Transverse colon (tissue), 4 donors: ENCODE measurements around the gene GPR89A. TPM values are rescaled to one million over a fixed set of nuclear protein-coding genes. Genes with fewer than 3 reads are reported as not detected.
"Not testable (repeated sequence)": the region's sequence is repeated elsewhere in the genome, so short reads cannot be mapped to it uniquely, and the experiment has no call there.

ENCODE experiments used
- DNase-seq: peaks from one replicate; pipeline ENCODE4 v3.0.0-alpha.2; 2019
- H3K27ac ChIP-seq, 4 donors: fragments of 200-600 bp; sonication (generic); 2 replicates each; pipeline ENCODE4 v1.5.1; 2016 to 2018; ENCODE audit warnings: inconsistent platforms in 4 of 4
- H3K27me3 ChIP-seq: fragments of 200-600 bp; sonication (generic); 2 replicates; pipeline ENCODE4 v1.5.1; 2017; ENCODE audit warnings: inconsistent platforms
- H3K36me3 ChIP-seq, 4 donors: fragments of 200-600 bp; sonication (generic); 2 replicates each; pipeline ENCODE4 v1.5.1; 2017 to 2019; ENCODE audit warnings: inconsistent platforms in 4 of 4
- H3K4me1 ChIP-seq, 4 donors: fragments of 200-600 bp; sonication (generic); 2 replicates each; pipeline ENCODE4 v1.5.1; 2017 to 2020; ENCODE audit warnings: inconsistent platforms in 4 of 4
- H3K4me3 ChIP-seq, 4 donors: fragments of 200-600 bp; sonication (generic); 1 replicate in 1 of 4; 2 replicates in 3 of 4; pipeline versions ENCODE4 v1.5.1 to v1.6.1; 2017 to 2019; ENCODE audit warnings: inconsistent platforms in 4 of 4
- H3K9me3 ChIP-seq, 2 donors: fragments of 200-600 bp; sonication (generic); 2 replicates each; pipeline ENCODE4 v1.5.1; 2017 to 2019; ENCODE audit warnings: inconsistent platforms in 2 of 2
- CTCF ChIP-seq, 5 experiments: fragments of 200-600 bp in 3 of 5; fragments of 450-650 bp in 2 of 5; sonication (generic) in 3 of 5; IDR thresholded peaks; 1 replicate in 2 of 5; 2 replicates in 3 of 5; pipeline ENCODE4 v1.5.1; 2016 to 2017; ENCODE audit warnings: antibody characterized with exemption in 5 of 5, inconsistent platforms in 3 of 5, mild to moderate bottlenecking in 2 of 5, moderate library complexity in 1 of 5
- EP300 ChIP-seq: sonication (generic); formaldehyde crosslinking; IDR thresholded peaks from one replicate; pipeline ENCODE4 v1.6.1; 2017; ENCODE audit warnings: antibody characterized with exemption, low read depth
- POLR2A ChIP-seq: fragments of 450-650 bp; IDR thresholded peaks from one replicate; pipeline ENCODE4 v1.6.1; 2016; ENCODE audit warnings: antibody characterized with exemption, mild to moderate bottlenecking, moderate library complexity
- POLR2AphosphoS5 ChIP-seq, 3 donors: sonication (generic); formaldehyde crosslinking; IDR thresholded peaks; one replicate each; pipeline ENCODE4 v1.6.1; 2016; ENCODE audit warnings: antibody characterized with exemption in 3 of 3
- WGBS, 2 donors: methylation state at CpG; one replicate each; pipeline ENCODE4 v1.1.5; 2018; ENCODE audit warnings: low coverage in 1 of 2; 5-methylcytosine and 5-hydroxymethylcytosine counted together
- in situ Hi-C, 4 donors: fragments of 200-750 bp; cut with MboI; loops; one replicate each; pipeline versions ENCODE4 v1.15.0 to v1.15.1; 2017; ENCODE audit warnings: low sequenced_read_pairs in 3 of 4, low pct_ligation_motif_present in 1 of 4, low pct_unique_long_range_greater_than_20kb in 1 of 4
- intact Hi-C: fragments of 100-400 bp; cut with DNase I; formaldehyde crosslinking; loops from one replicate; pipeline ENCODE4 v1.15.1; 2023; ENCODE audit warnings: low total_unique reads
- total RNA-seq, 4 donors: library from RNA; depleted of rRNA; stranded (reverse); fragments of >200 nt; gene quantifications; one replicate each; pipeline ENCODE4 v1.1.0, GENCODE V29; 2016

GPR89A gene
- total RNA-seq, 4 donors from 2014 or later, result 2.6 to 46.4 (median 36.5) TPM

- H3K4me1 ChIP-seq, result peaks cover 4 to 10% (median 8%) of the 10 kb centered on the region in 4 donors
- no peak for DNase-seq
- intact Hi-C loops (no loop called here), in situ Hi-C loops (no loop called here)
- no peaks in the 10 kb centered on the region for H3K9me3 ChIP-seq
- WGBS, 2 donors, result 82% methylated on average over 10 of the region's 10 CpGs; no CpG with 5 or more reads in 1 of the 2 donors
- TF ChIP-seq EP300, result no peak
- no peak for TF ChIP-seq POLR2A
- no peak for TF ChIP-seq CTCF (IDR thresholded peaks at IDR 0.05)
- no peak for TF ChIP-seq POLR2AphosphoS5 (IDR thresholded peaks at IDR 0.05)
- peaks cover 10% of the 10 kb centered on the region for H3K27me3 ChIP-seq
- H3K27ac ChIP-seq, result no peak overlapping the region
- H3K36me3 ChIP-seq, result no peaks in the 10 kb centered on the region
- no peak overlapping the region for H3K4me3 ChIP-seq
Measured at GRCh38 chr1:145716641-145717345, 109.0 kb downstream of the GPR89A start.

- 67% methylated on average over 1 of the region's 1 CpG; no CpG with 5 or more reads in 1 of the 2 donors for WGBS, 2 donors
- H3K27me3 ChIP-seq, result peaks cover 17% of the 10 kb centered on the region
Measured at GRCh38 chr1:145717833-145718232, 110.0 kb downstream of the GPR89A start.

DNA sequence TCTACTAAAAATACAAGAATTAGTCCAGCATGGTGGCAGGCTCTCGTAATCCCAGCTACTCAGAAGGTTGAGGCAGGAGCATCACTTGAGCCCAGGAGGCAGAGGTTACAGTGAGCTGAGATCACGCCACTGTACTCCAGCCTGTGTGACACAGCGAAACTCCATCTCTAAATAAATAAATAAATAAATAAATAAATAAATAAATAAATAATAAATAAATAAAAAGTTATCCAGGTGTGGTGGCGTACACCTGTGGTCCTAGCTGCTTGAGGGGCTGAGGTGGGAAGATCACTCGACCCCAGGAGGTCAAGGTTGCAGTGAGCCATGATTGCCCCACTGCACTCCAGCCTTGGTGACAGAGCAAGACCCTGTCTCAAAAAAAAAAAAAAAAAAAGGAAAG, 110.7 kb downstream of the GPR89A start:
- intact Hi-C loops, DNase-seq, in situ Hi-C loops, H3K4me1 ChIP-seq, H3K36me3 ChIP-seq, H3K9me3 ChIP-seq, H3K4me3 ChIP-seq, H3K27ac ChIP-seq: not testable (repeated sequence)
- 67 to 96% methylated on average over 2 to 5 of the region's 5 CpGs for WGBS, 2 donors
- peaks cover 17% of the 10 kb centered on the region for H3K27me3 ChIP-seq

More at GRCh38 chr1:145717833-145718232, 110.0 kb downstream of the GPR89A start:
- Histone ChIP-seq H3K4me3 (no peak overlapping the region), H3K36me3 (no peaks in the 10 kb centered on the region), H3K9me3 (no peaks in the 10 kb centered on the region), H3K27ac (no peak overlapping the region), H3K4me1 (peaks cover 4 to 10% (median 8%) of the 10 kb centered on the region in 4 donors)
- in situ Hi-C loops (no loop called here), intact Hi-C loops (no loop called here)
- TF ChIP-seq POLR2A (no peak), CTCF (IDR thresholded peaks at IDR 0.05) (no peak), EP300 (no peak), POLR2AphosphoS5 (IDR thresholded peaks at IDR 0.05) (no peak)
- DNase-seq, result no peak

DNA sequence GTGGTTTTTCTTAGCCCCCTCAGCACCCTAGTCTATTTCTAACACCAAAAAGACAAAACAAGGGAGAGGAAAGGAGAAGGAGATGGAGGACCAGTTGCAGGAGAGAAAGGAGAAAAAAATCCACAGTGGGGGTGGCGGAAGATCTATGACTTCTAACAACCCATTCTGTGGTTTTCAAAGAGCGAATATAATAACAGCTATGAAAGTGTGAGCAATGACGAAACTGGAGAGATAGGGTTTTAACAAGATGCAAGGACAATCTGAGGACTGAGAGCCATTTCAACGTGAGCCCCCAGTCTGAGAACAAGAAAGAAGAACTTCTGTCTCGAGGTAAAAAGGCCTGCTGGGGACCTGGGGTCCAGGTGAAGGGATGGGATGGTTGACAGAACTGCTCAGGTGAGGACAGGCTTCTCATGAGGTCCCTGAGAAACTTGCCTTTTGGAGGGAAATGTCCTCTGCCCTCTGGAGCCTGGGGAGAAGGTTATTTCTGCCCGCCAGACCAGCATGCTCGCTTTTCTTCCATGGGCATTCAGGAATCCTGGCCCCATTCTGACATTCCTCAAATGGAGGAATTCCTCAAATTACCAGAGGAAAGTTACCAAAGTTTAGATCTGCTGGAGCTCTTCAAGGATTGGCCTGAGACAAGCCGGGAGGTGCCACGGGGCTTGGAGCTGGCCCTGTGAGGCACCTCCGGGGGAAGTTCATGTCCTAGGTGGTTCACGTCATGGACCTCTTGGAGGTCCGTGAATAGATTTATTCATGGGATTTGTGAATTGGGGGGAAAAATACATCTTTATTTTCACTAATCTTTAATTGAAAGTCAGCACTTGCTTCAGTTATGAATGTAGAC, 111.7 kb downstream of the GPR89A start, which contains the start of gene CD160:
Gene CD160 (plus strand): TSS at position 270 of the 850 bp plus-strand sequence. CDS start 8,829 bp downstream, outside the sequence.
- intact Hi-C loops (no loop called here), in situ Hi-C loops (no loop called here)
- 76 to 78% methylated on average over 5 to 12 of the region's 12 CpGs for WGBS, 2 donors
- Histone ChIP-seq H3K4me3 (no peak within 1 kb of the TSS), H3K4me1 (peaks cover 4 to 10% (median 8%) of the 10 kb centered on the region in 4 donors), H3K27me3 (peaks cover 17% of the 10 kb centered on the region), H3K9me3 (no peaks in the 10 kb centered on the region), H3K27ac (no peak within 1 kb of the TSS), H3K36me3 (no peaks in the 10 kb centered on the region)
- no peak for DNase-seq
- TF ChIP-seq POLR2AphosphoS5 (IDR thresholded peaks at IDR 0.05) (no peak), POLR2A (no peak), EP300 (no peak), CTCF (IDR thresholded peaks at IDR 0.05) (no peak)

Other genes starting within 250 kb of the GPR89A start
- 1 to 10 TPM; 1.5 to 7.2 (median 2.1) TPM for gene NBPF20, start 182.4 kb upstream of the GPR89A start, total RNA-seq
- 1 to 10 TPM in 3 of 4 donors, not detected in 1; 1.9 to 3.0 (median 2.2) TPM for gene PDZK1, start 99.4 kb downstream of the GPR89A start, total RNA-seq
- gene CD160, start 111.5 kb downstream of the GPR89A start, total RNA-seq, result 1 to 10 TPM in 1 of 4 donors, under 1 TPM in 1, not detected in 2; 0.82 to 1.6 TPM
- 10 to 100 TPM in 3 of 4 donors, 1 to 10 TPM in 1; 6.4 to 21.5 (median 13.3) TPM for gene RNF115, start 216.1 kb downstream of the GPR89A start, total RNA-seq
- 10 to 100 TPM; 13.1 to 77.2 (median 29.0) TPM for gene POLR3C, start 216.2 kb downstream of the GPR89A start, total RNA-seq
- 1 to 10 TPM in 2 of 4 donors, under 1 TPM in 1, not detected in 1; 0.95 to 2.2 (median 1.1) TPM for gene NUDT17, start 237.6 kb downstream of the GPR89A start, total RNA-seq